Measurements from ENCODE around the gene VEGFA. TPM values are rescaled to one million over a fixed set of nuclear protein-coding genes. Genes with fewer than 3 reads are reported as not detected.
"Not testable (repeated sequence)": the region's sequence is repeated elsewhere in the genome, so short reads cannot be mapped to it uniquely, and the experiment has no call there.

VEGFA gene
- polyA plus RNA-seq, 3 donors = 19.0 to 454 (median 32.0) TPM

GRCh38 chr6:43817192-43817591 is 47.2 kb downstream of the VEGFA start:
- Histone ChIP-seq H3K9ac (ENCODE audit: insufficient read depth, low read length, poor library complexity, severe bottlenecking) (no peak overlapping the region), H4K20me1 (ENCODE audit: insufficient read depth, low read length) (no peaks in the 10 kb centered on the region), H3K4me2 (replicated peaks; ENCODE audit: extremely low read depth, low read length, poor library complexity, severe bottlenecking) (no peak overlapping the region), H3K27me3 (ENCODE audit: control insufficient read depth in 2 of 2, insufficient read depth in 2 of 2, low read length in 2 of 2) (no peaks in the 10 kb centered on the region), H3K36me3 (replicated peaks in 1 of 2; ENCODE audit: control insufficient read depth in 1 of 2, insufficient read depth in 2 of 2, low read length in 2 of 2) (no peaks in the 10 kb centered on the region), H3K4me1 (ENCODE audit: control insufficient read depth in 1 of 2, insufficient read depth in 2 of 2, low read length in 2 of 2) (peaks cover 23 to 28% of the 10 kb centered on the region in 2 donors), H3K4me3 (replicated peaks in 1 of 3; ENCODE audit: low read depth in 2 of 3, low read length in 3 of 3) (no peak overlapping the region), H3K27ac (ENCODE audit: low read depth in 1 of 2, low read length in 2 of 2) (no peak overlapping the region), H3K79me2 (ENCODE audit: insufficient read depth, low read length) (no peaks in the 10 kb centered on the region), H3K9me3 (replicated peaks in 1 of 2; ENCODE audit: control insufficient read depth in 1 of 2, insufficient read depth in 1 of 2, low read length in 2 of 2) (no peaks in the 10 kb centered on the region), H2AFZ (ENCODE audit: insufficient read depth, low read depth, low read length, poor library complexity, severe bottlenecking) (peak overlapping the region; percentile 17)
- peaks cover 0 to 3% (median 1%) of the 10 kb centered on the region in 3 donors for H3K27me3 Mint-ChIP-seq (ENCODE audit: low read depth in 3 of 3)
- intact Hi-C loops (cut with micrococcal nuclease) = loop anchor here (5.0 kb wide), 3 partner anchors 45 to 150 kb away; partner anchors contain the start of gene VEGFA (in 1 of the 2)
- peak; percentile 72 for TF ChIP-seq CTCF (IDR thresholded peaks at IDR 0.05)
- H3K9me3 Mint-ChIP-seq = no peaks in the 10 kb centered on the region
- H3K4me1 Mint-ChIP-seq = peaks cover 40% of the 10 kb centered on the region
- H3K36me3 Mint-ChIP-seq = no peaks in the 10 kb centered on the region
- peak; percentile 59 to 79 (median 73) for DNase-seq
- peak overlapping the region in 1 of 2 donors; percentile 32 for H3K4me3 Mint-ChIP-seq
- H3K27ac Mint-ChIP-seq = peak overlapping the region in 4 of 7 donors; percentile 59 to 86 (median 69)
- WGBS (ENCODE audit: insufficient coverage) = 0% methylated on average over 1 of the region's 4 CpGs

GRCh38 chr6:43818973-43819372 is 49.0 kb downstream of the VEGFA start:
- not testable (repeated sequence) for H3K27ac Mint-ChIP-seq; H3K4me3 ChIP-seq (replicated peaks in 1 of 3; ENCODE audit: low read depth in 2 of 3, low read length in 3 of 3); H2AFZ ChIP-seq (ENCODE audit: insufficient read depth, low read depth, low read length, poor library complexity, severe bottlenecking); H3K27ac ChIP-seq (ENCODE audit: low read depth in 1 of 2, low read length in 2 of 2); DNase-seq; H3K79me2 ChIP-seq (ENCODE audit: insufficient read depth, low read length); H3K27me3 ChIP-seq (ENCODE audit: control insufficient read depth in 2 of 2, insufficient read depth in 2 of 2, low read length in 2 of 2); H3K4me2 ChIP-seq (replicated peaks; ENCODE audit: extremely low read depth, low read length, poor library complexity, severe bottlenecking); H3K9me3 Mint-ChIP-seq; H3K9ac ChIP-seq (ENCODE audit: insufficient read depth, low read length, poor library complexity, severe bottlenecking); H3K27me3 Mint-ChIP-seq (ENCODE audit: low read depth in 3 of 3); H4K20me1 ChIP-seq (ENCODE audit: insufficient read depth, low read length); H3K36me3 Mint-ChIP-seq; H3K4me3 Mint-ChIP-seq; H3K36me3 ChIP-seq (replicated peaks in 1 of 2; ENCODE audit: control insufficient read depth in 1 of 2, insufficient read depth in 2 of 2, low read length in 2 of 2); H3K9me3 ChIP-seq (replicated peaks in 1 of 2; ENCODE audit: control insufficient read depth in 1 of 2, insufficient read depth in 1 of 2, low read length in 2 of 2)
- peaks cover 30% of the 10 kb centered on the region for H3K4me1 Mint-ChIP-seq
- WGBS (ENCODE audit: insufficient coverage) = 96% methylated on average over 3 of the region's 9 CpGs
- intact Hi-C loops (cut with micrococcal nuclease) = loop anchor here (5.0 kb wide), 3 partner anchors 47 to 152 kb away; partner anchors contain the start of gene VEGFA (in 1 of the 2)
- H3K4me1 ChIP-seq (ENCODE audit: control insufficient read depth in 1 of 2, insufficient read depth in 2 of 2, low read length in 2 of 2) = peaks cover 13 to 23% of the 10 kb centered on the region in 2 donors

Data from CD14-positive monocyte (primary cell).